IPS-20b (cell line): ENCODE results near the gene GPR141.

Experiments used
- H3K27ac ChIP-seq: one replicate; pipeline ENCODE4 v1.5.1; 2013; ENCODE audit warnings: low read length
- H3K27me3 ChIP-seq: 2 replicates; pipeline ENCODE4 v1.6.1; 2013; ENCODE audit warnings: mild to moderate bottlenecking, low read length, inconsistent platforms; ENCODE audit not compliant: insufficient read depth
- H3K36me3 ChIP-seq: 2 replicates; pipeline ENCODE4 v1.6.1; 2013; ENCODE audit warnings: low read depth, mild to moderate bottlenecking, inconsistent platforms, low read length, moderate library complexity; ENCODE audit not compliant: insufficient read depth
- H3K4me1 ChIP-seq: 2 replicates; pipeline ENCODE4 v1.6.1; 2013; ENCODE audit warnings: mild to moderate bottlenecking, control low read depth, inconsistent platforms, low read length, moderate library complexity; ENCODE audit not compliant: insufficient read depth
- H3K4me3 ChIP-seq: 2 replicates; pipeline ENCODE4 v1.5.1; 2013; ENCODE audit warnings: mild to moderate bottlenecking, low read length, inconsistent platforms
- H3K9ac ChIP-seq: 2 replicates; pipeline ENCODE4 v1.6.1; 2013; ENCODE audit warnings: low read depth, mild to moderate bottlenecking, inconsistent platforms, low read length, moderate library complexity
- H3K9me3 ChIP-seq: 2 replicates; pipeline ENCODE4 v1.6.1; 2013; ENCODE audit warnings: mild to moderate bottlenecking, low read depth, low read length, inconsistent platforms; ENCODE audit not compliant: insufficient read depth

GPR141 gene

DNA sequence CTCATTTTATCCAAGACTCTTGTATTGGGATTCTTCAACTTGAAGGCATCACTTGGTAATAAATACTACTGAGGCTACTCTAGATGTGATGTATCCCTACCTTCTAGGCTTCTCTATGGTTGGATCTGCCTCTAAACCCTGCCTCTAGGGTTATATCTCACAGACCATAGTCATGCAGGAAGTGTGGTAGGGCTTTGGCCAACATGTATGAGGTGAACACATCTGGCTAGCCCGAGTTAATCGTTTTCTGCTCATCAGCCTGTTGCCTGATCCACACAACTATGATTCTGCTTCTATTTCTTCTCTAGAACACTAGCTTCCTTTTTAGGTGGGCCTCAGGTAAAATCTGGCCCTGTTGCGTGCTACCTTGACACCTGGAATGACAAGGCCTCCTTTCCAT lies 86.2 kb downstream of the GPR141 start:
- Histone ChIP-seq H3K36me3 (no peaks in the 10 kb centered on the region), H3K9me3 (peaks cover under 1% of the 10 kb centered on the region; the same call in 1 of the 2 replicates), H3K27ac (no peak overlapping the region), H3K4me1 (no peaks in the 10 kb centered on the region), H3K9ac (no peak overlapping the region), H3K27me3 (no peaks in the 10 kb centered on the region), H3K4me3 (no peak overlapping the region)

DNA sequence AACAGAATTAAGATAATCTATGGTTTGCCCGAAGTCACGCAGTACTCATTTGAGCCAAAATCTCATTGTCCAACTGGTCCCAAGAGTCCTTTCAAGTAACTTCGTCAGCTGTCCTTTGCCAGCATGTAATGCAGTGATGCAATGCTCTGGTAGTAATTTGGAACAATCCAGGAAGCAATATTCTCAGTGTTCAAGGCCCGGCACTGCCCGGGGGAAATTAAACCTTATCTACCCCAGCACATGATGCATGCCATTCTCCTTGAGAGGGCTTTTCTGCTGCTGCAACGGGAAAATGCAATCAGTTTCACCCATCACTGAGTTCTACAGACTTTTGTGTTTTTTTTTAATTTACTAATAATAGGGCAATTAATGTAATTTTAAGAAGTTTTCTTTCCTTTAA lies 87.3 kb downstream of the GPR141 start:
- Histone ChIP-seq H3K4me3 (no peak overlapping the region), H3K4me1 (no peaks in the 10 kb centered on the region), H3K9me3 (peaks cover 11% of the 10 kb centered on the region), H3K36me3 (no peaks in the 10 kb centered on the region), H3K27ac (no peak overlapping the region), H3K27me3 (no peaks in the 10 kb centered on the region), H3K9ac (no peak overlapping the region)

DNA sequence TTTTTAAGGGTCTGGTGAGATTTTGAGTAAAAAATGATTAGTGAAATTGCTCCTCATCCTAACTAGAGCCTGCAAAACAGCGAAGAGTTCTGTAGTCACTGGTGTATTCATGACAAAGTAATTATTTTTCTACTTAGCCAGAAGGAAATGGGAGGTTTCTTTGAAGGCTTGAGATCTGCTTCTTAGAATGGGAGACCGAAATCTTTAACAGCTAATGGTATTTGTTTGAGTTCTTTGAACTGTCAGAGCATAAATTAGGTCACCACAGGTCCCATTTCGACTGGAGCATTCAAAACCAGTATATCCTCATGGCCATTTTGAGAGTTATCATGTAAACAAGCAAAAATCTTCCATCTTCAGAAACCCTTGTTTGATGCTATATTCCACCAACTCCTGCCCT lies 87.8 kb downstream of the GPR141 start:
- Histone ChIP-seq H3K36me3 (no peaks in the 10 kb centered on the region), H3K4me1 (no peaks in the 10 kb centered on the region), H3K9me3 (peaks cover 16% of the 10 kb centered on the region)

DNA sequence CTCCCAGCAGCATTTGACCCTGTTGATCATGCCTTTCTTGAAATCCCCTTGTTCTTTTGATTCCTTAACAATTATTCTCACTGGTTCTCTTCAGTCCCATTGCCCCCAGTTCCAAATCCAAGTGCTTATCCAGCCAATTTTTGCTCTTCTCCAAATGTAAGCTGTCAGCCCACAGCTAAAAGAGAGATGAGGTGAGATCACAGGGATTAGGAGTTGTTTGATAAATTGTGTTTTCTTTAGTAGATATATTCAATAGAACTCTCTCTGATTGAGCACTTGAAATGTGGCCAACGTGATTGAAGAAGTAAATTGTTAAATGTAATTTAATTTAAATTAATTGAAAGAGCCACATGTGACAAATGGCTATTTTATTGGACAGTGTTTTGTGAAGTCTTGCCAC lies 88.2 kb downstream of the GPR141 start:
- no peaks in the 10 kb centered on the region for H3K36me3 ChIP-seq
- H3K9ac ChIP-seq, result no peak overlapping the region
- H3K27ac ChIP-seq, result no peak overlapping the region
- no peaks in the 10 kb centered on the region for H3K27me3 ChIP-seq
- H3K4me1 ChIP-seq, result no peaks in the 10 kb centered on the region
- no peak overlapping the region for H3K4me3 ChIP-seq
- peaks cover 18% of the 10 kb centered on the region for H3K9me3 ChIP-seq

More for the DNA sequence above, 87.8 kb downstream of the GPR141 start:
- Histone ChIP-seq H3K27me3 (no peaks in the 10 kb centered on the region), H3K9ac (no peak overlapping the region), H3K4me3 (no peak overlapping the region), H3K27ac (no peak overlapping the region)

DNA sequence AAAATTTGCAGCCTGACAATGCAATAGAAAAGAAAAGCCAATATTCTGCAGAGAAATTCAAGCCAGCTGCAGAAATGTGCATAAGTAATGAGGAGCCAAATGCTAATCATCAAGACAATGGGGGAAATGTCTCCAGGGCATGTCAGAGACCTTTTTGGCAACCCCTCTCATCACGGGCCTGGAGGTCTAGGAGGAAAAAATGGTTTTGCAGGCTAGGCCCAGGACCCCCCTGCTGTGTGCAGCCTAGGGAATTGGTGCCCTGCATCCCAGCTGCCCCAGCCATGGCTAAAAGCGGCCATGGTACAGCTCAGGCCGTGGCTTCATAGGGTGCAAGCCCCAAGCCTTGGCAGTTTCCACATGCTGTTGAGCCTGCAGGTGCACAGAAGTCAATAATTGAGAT lies 92.4 kb downstream of the GPR141 start:
- H3K4me1 ChIP-seq, result no peaks in the 10 kb centered on the region
- no peaks in the 10 kb centered on the region for H3K36me3 ChIP-seq
- no peak overlapping the region for H3K9ac ChIP-seq
- peaks cover 24% of the 10 kb centered on the region for H3K9me3 ChIP-seq
- no peak overlapping the region for H3K4me3 ChIP-seq
- H3K27me3 ChIP-seq, result no peaks in the 10 kb centered on the region
- H3K27ac ChIP-seq, result no peak overlapping the region

DNA sequence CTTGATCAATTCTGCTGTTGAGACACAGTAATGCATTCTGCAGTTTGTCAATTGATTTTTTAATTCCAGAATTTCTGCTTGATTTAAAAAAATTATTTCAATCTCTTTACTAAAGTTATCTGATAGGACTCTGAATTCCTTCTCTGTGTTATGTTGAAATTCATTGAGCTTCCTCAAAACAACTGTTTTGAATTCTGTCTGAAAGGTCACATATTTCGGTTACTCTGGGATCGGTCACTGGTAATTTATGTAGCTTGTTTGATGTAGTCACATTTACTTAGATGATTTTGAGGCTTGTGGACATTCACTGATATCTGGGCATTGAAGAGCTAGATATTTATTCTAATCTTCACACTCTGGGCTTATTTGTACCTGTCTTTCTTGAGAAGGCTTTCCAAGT lies 97.6 kb downstream of the GPR141 start:
- H3K4me1 ChIP-seq, result peaks cover 5% of the 10 kb centered on the region
- H3K9me3 ChIP-seq, result peaks cover 10% of the 10 kb centered on the region; the same call in 1 of the 2 replicates
- no peak overlapping the region for H3K9ac ChIP-seq
- H3K36me3 ChIP-seq, result no peaks in the 10 kb centered on the region
- H3K27me3 ChIP-seq, result no peaks in the 10 kb centered on the region
- H3K4me3 ChIP-seq, result no peak overlapping the region
- no peak overlapping the region for H3K27ac ChIP-seq

DNA sequence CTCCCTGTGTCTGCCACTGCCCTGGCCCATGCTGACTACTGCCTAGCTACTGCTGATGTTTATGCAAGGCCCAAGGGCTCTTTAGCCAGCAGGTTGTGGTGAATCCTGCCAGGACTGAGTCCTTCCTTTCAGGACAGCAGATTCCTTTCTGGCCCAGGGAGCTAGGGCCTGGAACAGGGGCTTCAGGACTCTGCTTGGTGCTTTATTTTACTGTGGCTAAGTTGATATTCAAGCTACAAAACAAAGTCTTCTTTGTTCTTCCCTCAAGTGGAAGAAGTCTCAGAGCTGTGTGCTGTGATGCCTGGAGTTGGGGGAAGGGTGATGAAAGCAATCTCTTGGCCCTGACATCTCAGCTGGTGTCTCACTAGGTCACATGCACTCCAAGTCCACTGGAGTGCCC lies 98.6 kb downstream of the GPR141 start:
- Histone ChIP-seq H3K27ac (no peak overlapping the region), H3K4me1 (peaks cover 5% of the 10 kb centered on the region), H3K9ac (no peak overlapping the region), H3K9me3 (peaks cover 6% of the 10 kb centered on the region; the same call in 1 of the 2 replicates), H3K36me3 (no peaks in the 10 kb centered on the region), H3K27me3 (no peaks in the 10 kb centered on the region), H3K4me3 (no peak overlapping the region)

DNA sequence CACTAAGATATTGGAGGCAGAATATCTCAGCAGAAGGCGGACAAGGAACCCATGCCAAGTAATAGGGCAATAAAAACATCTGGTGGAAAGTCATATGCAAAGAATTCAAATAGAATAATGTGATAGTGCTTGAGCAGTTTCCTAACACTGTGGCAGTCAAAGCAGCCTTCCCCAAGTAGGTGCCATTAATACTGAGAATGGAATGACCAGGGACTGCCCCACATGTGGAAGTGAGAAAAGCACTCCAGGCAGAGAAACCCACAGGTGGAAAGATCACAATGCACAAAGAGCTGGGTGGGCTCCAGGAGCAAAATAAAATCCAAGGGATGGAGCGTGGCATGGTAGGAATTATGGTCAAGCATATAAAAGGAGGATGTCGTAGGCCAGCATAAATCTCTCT lies 100.4 kb downstream of the GPR141 start:
- H3K4me1 ChIP-seq, result peaks cover 5% of the 10 kb centered on the region
- no peak overlapping the region for H3K4me3 ChIP-seq
- H3K36me3 ChIP-seq, result no peaks in the 10 kb centered on the region
- no peak overlapping the region for H3K9ac ChIP-seq
- no peaks in the 10 kb centered on the region for H3K27me3 ChIP-seq
- no peaks in the 10 kb centered on the region for H3K9me3 ChIP-seq
- no peak overlapping the region for H3K27ac ChIP-seq

DNA sequence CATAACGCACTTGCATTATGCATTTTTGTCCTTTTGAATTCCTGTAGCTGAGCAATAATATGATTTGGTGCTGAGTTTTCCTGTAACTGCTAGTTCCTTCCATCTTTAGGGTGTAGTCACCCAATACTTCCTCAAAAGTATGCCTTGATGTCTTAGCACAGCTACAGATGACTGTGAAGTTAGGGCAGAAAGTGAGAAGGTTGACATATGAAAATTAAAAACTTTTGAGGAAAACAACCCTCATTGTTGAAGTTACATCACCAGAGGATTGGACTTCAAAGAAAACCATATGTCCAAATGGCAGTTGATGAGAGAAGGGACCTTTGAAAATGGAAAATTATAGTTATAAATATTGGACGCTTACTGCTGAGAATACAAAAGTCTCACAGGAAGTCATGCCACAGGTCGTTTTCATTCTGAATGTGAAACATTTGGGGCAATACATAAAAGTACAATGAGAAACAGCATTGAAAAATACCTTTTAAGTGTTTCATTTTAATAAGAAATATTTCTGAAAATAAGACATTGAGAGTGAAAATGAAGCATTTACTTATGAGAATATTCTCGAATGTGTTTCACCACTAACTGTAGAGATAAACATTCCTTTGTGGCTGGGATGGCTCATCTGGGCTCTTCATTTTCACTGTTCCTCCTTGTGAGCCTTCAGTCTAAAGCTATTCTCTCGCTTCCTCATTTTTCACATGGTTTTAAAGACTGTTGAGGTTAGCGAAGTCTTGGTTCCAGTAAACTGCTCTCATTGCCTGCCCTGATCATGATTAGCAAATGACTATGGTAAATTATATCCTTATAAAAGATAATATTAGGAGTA lies 103.4 kb downstream of the GPR141 start:
- Histone ChIP-seq H3K4me1 (peaks cover 5% of the 10 kb centered on the region), H3K4me3 (no peak overlapping the region), H3K27ac (no peak overlapping the region)

More for the DNA sequence above, 103.4 kb downstream of the GPR141 start:
- Histone ChIP-seq H3K9ac (no peak overlapping the region), H3K36me3 (no peaks in the 10 kb centered on the region), H3K9me3 (no peaks in the 10 kb centered on the region), H3K27me3 (no peaks in the 10 kb centered on the region)
